Mesenchymal stem cell (in vitro differentiated cells and primary cell): ENCODE results near the gene EGR1.

Experiments
- DNase-seq: peaks from one replicate; pipeline ENCODE4 v3.0.0-alpha.2; 2013
- H2AFZ ChIP-seq: one replicate; pipeline ENCODE4 v1.6.1; 2013; ENCODE audit warnings: low read depth, mild to moderate bottlenecking, control low read depth, inconsistent platforms, low read length, moderate library complexity
- H2AK5ac ChIP-seq: 2 replicates; pipeline ENCODE4 v1.6.1; 2013; ENCODE audit warnings: low read length, moderate library complexity, mild to moderate bottlenecking, inconsistent platforms; ENCODE audit not compliant: severe bottlenecking
- H2BK120ac ChIP-seq: one replicate; pipeline ENCODE4 v1.6.1; 2013; ENCODE audit warnings: low read depth, mild to moderate bottlenecking, inconsistent platforms, low read length, moderate library complexity
- H2BK12ac ChIP-seq, 2 experiments: one replicate each; pipeline ENCODE4 v1.6.1; 2013; ENCODE audit warnings: inconsistent platforms in 2 of 2, low read length in 2 of 2, mild to moderate bottlenecking in 2 of 2, moderate library complexity in 2 of 2, control low read depth in 1 of 2
- H2BK15ac ChIP-seq: one replicate; pipeline ENCODE4 v1.6.1; 2013; ENCODE audit warnings: mild to moderate bottlenecking, low read depth, inconsistent platforms; ENCODE audit not compliant: poor library complexity, severe bottlenecking
- H2BK5ac ChIP-seq: 2 replicates; pipeline ENCODE4 v1.6.1; 2013; ENCODE audit warnings: low read depth, mild to moderate bottlenecking, low read length, control low read depth, inconsistent platforms; ENCODE audit not compliant: poor library complexity, severe bottlenecking
- H3K14ac ChIP-seq, 2 experiments: one replicate each; pipeline ENCODE4 v1.6.1; 2013; ENCODE audit warnings: inconsistent platforms in 2 of 2, low read length in 2 of 2, control low read depth in 1 of 2, mild to moderate bottlenecking in 1 of 2, moderate library complexity in 1 of 2
- H3K18ac ChIP-seq, 2 experiments: one replicate each; pipeline ENCODE4 v1.6.1; 2013; ENCODE audit warnings: inconsistent platforms in 2 of 2, low read length in 2 of 2, control low read depth in 1 of 2, low read depth in 1 of 2, mild to moderate bottlenecking in 1 of 2
- H3K23ac ChIP-seq, 2 experiments: one replicate each; pipeline ENCODE4 v1.6.1; 2013; ENCODE audit warnings: inconsistent platforms in 2 of 2, low read length in 2 of 2, mild to moderate bottlenecking in 2 of 2, moderate library complexity in 2 of 2, control low read depth in 1 of 2
- H3K27ac ChIP-seq: 2 replicates; pipeline ENCODE4 v1.5.1; 2013; ENCODE audit warnings: mild to moderate bottlenecking, moderate library complexity, low read length, control low read depth, inconsistent platforms; ENCODE audit not compliant: poor library complexity, severe bottlenecking
- H3K27me3 ChIP-seq, 2 experiments: 2 replicates each; pipeline versions ENCODE4 v1.6.1 to v1.7.0; 2013; ENCODE audit warnings: low read length in 2 of 2, mild to moderate bottlenecking in 2 of 2, moderate library complexity in 2 of 2, control low read depth in 1 of 2, inconsistent platforms in 1 of 2; ENCODE audit not compliant: control insufficient read depth in 1 of 2, insufficient read depth in 1 of 2
- H3K36me3 ChIP-seq, 2 experiments: 2 replicates each; pipeline versions ENCODE4 v1.6.1 to v1.7.0; 2013; ENCODE audit warnings: low read length in 2 of 2, control low read depth in 1 of 2, inconsistent platforms in 1 of 2, low read depth in 1 of 2, mild to moderate bottlenecking in 1 of 2; ENCODE audit not compliant: insufficient read depth in 2 of 2, control insufficient read depth in 1 of 2
- H3K4ac ChIP-seq, 2 experiments: one replicate each; pipeline ENCODE4 v1.6.1; 2013; ENCODE audit warnings: inconsistent platforms in 2 of 2, low read length in 2 of 2, mild to moderate bottlenecking in 2 of 2, moderate library complexity in 2 of 2, control low read depth in 1 of 2, low read depth in 1 of 2
- H3K4me1 ChIP-seq: 2 replicates; pipeline ENCODE4 v1.6.1; 2013; ENCODE audit warnings: low read depth, low read length, control low read depth; ENCODE audit not compliant: control insufficient read depth, insufficient read depth
- H3K4me2 ChIP-seq: 2 replicates; pipeline ENCODE4 v1.6.1; 2013; ENCODE audit warnings: low read length, mild to moderate bottlenecking, inconsistent platforms; ENCODE audit not compliant: poor library complexity, severe bottlenecking
- H3K4me3 ChIP-seq, 2 experiments: 2 replicates each; pipeline versions ENCODE4 v1.5.1 to v1.7.0; 2013; ENCODE audit warnings: low read length in 2 of 2, mild to moderate bottlenecking in 2 of 2, control low read depth in 1 of 2, low read depth in 1 of 2; ENCODE audit not compliant: insufficient read depth in 1 of 2
- H3K79me1 ChIP-seq: replicated peaks from 2 replicates; pipeline ENCODE4 v1.6.1; 2013; ENCODE audit warnings: mild to moderate bottlenecking, control low read depth, low read length, inconsistent platforms; ENCODE audit not compliant: poor library complexity, severe bottlenecking
- H3K9ac ChIP-seq: 2 replicates; pipeline ENCODE4 v1.7.0; 2013; ENCODE audit warnings: mild to moderate bottlenecking, low read length, moderate library complexity
- H3K9me3 ChIP-seq: 2 replicates; pipeline ENCODE4 v1.7.0; 2013; ENCODE audit warnings: mild to moderate bottlenecking, low read length; ENCODE audit not compliant: control insufficient read depth
- H4K8ac ChIP-seq: one replicate; pipeline ENCODE4 v1.6.1; 2013; ENCODE audit warnings: inconsistent platforms, mild to moderate bottlenecking, low read length, moderate library complexity
- H4K91ac ChIP-seq: one replicate; pipeline ENCODE4 v1.6.1; 2013; ENCODE audit warnings: mild to moderate bottlenecking, low read length, inconsistent platforms
- WGBS: methylation state at CpG from one replicate; pipeline ENCODE4 v1.1.7; 2013; ENCODE audit warnings: mixed read lengths; 5-methylcytosine and 5-hydroxymethylcytosine counted together

Gene EGR1

DNA sequence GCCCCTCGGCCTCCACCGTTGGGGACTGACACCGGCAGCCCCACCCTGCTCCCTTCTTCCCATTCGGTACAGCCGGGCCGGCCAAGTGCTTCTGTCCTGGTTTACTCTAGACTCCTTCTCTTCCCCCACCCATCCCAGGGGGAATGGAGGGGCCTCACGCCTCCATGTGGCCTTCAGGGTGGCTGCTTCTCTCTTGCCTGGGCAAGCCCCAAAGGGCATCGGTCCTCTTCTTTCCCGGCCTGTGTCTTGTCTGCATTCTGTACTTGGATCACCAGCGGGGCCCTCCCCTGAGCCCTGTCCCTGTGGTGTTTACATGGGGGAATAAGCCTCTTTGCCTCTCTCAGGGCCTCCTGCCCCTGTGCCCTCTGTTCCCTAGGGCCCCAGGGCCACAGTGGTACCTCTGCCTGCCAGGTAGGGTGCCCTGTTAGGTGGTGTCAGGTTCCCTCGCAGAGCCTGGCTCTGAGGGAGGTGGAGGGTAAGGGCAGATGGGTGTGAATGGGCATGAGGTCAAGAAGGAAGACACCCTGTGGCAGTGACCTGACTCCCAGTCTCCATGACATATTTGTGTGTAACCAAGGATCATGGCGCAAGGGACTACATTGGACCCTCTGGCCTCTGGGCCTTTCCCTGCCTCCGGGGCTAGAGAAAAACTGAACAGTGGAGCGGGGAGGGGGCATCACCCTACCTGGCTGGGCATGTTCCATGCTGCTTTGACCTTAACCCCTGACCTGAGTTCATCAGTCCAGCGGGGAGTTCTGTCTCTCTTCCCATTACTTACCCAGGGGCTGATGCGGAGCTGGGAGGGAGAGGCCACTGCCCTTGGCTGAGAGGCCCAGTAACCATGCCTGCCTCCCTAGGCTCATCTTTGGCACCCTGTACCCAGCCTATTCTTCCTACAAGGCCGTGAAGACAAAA lies 24.9 kb upstream of the EGR1 start:
- Histone ChIP-seq H3K9ac (no peak overlapping the region), H3K79me1 (no peaks in the 10 kb centered on the region), H3K23ac (no peak overlapping the region), H2BK15ac (no peak overlapping the region), H2BK120ac (no peak overlapping the region), H3K14ac (peak overlapping the region in 1 of 2 experiments; percentile 0), H3K4me3 (no peak overlapping the region), H3K4me2 (peak overlapping the region; percentile 93), H3K4me1 (peaks cover 13% of the 10 kb centered on the region), H3K4ac (no peak overlapping the region), H2AFZ (no peak overlapping the region), H3K36me3 (peaks cover 16 to 18% of the 10 kb centered on the region in 2 experiments), H2BK12ac (no peak overlapping the region), H4K91ac (no peak overlapping the region), H2BK5ac (no peak overlapping the region), H3K27ac (no peak overlapping the region), H3K27me3 (peaks cover 0 to 3% of the 10 kb centered on the region in 2 experiments), H2AK5ac (no peak overlapping the region), H3K18ac (no peak overlapping the region), H3K9me3 (no peaks in the 10 kb centered on the region), H4K8ac (no peak overlapping the region)
- DNase-seq: no peak
- 83% methylated on average over 16 of the region's 17 CpGs for WGBS

GRCh38 chr5:138441221-138441620 lies 24.1 kb upstream of the EGR1 start:
- H3K27ac ChIP-seq: no peak overlapping the region
- H2AFZ ChIP-seq: no peak overlapping the region
- no peak overlapping the region for H4K8ac ChIP-seq
- no peak overlapping the region for H4K91ac ChIP-seq
- H3K4me3 ChIP-seq: no peak overlapping the region
- H3K9me3 ChIP-seq: no peaks in the 10 kb centered on the region
- peaks cover 8 to 11% of the 10 kb centered on the region in 2 experiments for H3K36me3 ChIP-seq
- H3K4me1 ChIP-seq: peaks cover 13% of the 10 kb centered on the region
- H3K14ac ChIP-seq: no peak overlapping the region
- no peak overlapping the region for H2AK5ac ChIP-seq
- no peak overlapping the region for H3K18ac ChIP-seq
- H3K9ac ChIP-seq: no peak overlapping the region
- H3K79me1 ChIP-seq: no peaks in the 10 kb centered on the region
- WGBS: 86% methylated on average over 9 of the region's 9 CpGs
- H3K27me3 ChIP-seq: peaks cover 0 to 3% of the 10 kb centered on the region in 2 experiments
- no peak overlapping the region for H3K4ac ChIP-seq
- H2BK12ac ChIP-seq: no peak overlapping the region
- no peak for DNase-seq
- no peak overlapping the region for H2BK120ac ChIP-seq
- no peak overlapping the region for H3K23ac ChIP-seq
- no peak overlapping the region for H2BK15ac ChIP-seq
- no peak overlapping the region for H3K4me2 ChIP-seq
- no peak overlapping the region for H2BK5ac ChIP-seq

DNA sequence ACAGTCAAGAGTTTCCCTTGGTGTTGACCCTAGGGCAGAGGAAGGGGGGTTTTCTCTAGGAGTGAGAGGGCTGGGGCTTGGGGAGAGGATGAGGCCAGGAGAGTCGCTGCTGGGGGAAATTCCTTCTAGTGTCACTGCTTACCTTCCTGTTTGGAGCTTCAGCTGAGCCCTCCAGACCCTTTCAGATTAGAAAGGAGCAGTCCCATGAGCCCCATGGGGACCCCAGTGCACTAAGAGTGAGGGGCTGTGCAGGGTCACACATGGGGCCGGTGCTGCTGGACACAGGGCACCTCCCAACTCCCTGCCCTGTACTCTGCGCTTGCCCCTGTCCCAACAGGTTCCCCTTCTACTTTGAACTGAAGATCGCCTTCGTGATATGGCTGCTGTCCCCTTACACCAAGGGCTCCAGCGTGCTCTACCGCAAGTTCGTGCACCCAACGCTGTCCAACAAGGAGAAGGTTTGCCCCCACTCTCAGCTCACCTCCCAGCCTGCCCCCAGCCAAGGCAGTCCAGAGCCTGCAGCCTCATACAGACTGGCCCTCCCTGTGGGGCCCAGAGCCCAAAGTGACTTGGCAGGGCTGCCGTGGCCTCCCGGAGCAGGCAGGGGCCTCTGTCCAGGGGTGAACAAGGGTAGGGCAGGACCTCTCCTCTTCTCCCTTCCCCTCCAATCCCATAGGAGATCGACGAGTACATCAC lies 21.1 kb upstream of the EGR1 start:
- no peak overlapping the region for H3K18ac ChIP-seq
- no peak overlapping the region for H3K9ac ChIP-seq
- no peak overlapping the region for H3K4ac ChIP-seq
- no peak overlapping the region for H3K23ac ChIP-seq
- H4K91ac ChIP-seq: no peak overlapping the region
- no peak overlapping the region for H3K4me3 ChIP-seq
- no peak for DNase-seq
- H3K9me3 ChIP-seq: no peaks in the 10 kb centered on the region
- H3K36me3 ChIP-seq: peaks cover 0 to 8% of the 10 kb centered on the region in 2 experiments
- H2BK12ac ChIP-seq: no peak overlapping the region
- 94% methylated on average over 13 of the region's 13 CpGs for WGBS
- H2BK15ac ChIP-seq: no peak overlapping the region
- no peak overlapping the region for H2BK5ac ChIP-seq
- no peaks in the 10 kb centered on the region for H3K79me1 ChIP-seq
- H3K4me2 ChIP-seq: no peak overlapping the region
- peaks cover 16% of the 10 kb centered on the region for H3K4me1 ChIP-seq
- peaks cover 0 to 7% of the 10 kb centered on the region in 2 experiments for H3K27me3 ChIP-seq
- H3K27ac ChIP-seq: no peak overlapping the region
- H2AK5ac ChIP-seq: no peak overlapping the region
- H2BK120ac ChIP-seq: no peak overlapping the region
- H4K8ac ChIP-seq: no peak overlapping the region
- no peak overlapping the region for H2AFZ ChIP-seq
- no peak overlapping the region for H3K14ac ChIP-seq
